ENCODE measurements around the gene SYT6. TPM values are rescaled to one million over a fixed set of nuclear protein-coding genes. Genes with fewer than 3 reads are reported as not detected.

SYT6 gene
- total RNA-seq, 2 donors from 2014 or later: not detected

- peaks cover 0 to 7% of the 10 kb centered on the region in 2 donors for H3K27me3 Mint-ChIP-seq
- H3K9me3 Mint-ChIP-seq: no peaks in the 10 kb centered on the region
- H3K4me3 Mint-ChIP-seq: no peak overlapping the region
- no peak overlapping the region for H3K27ac Mint-ChIP-seq
- H3K4me1 Mint-ChIP-seq (ENCODE audit: low read depth in 2 of 2): peaks cover 11 to 16% of the 10 kb centered on the region in 2 donors
- DNase-seq (ENCODE audit: low spot score): no peak
- no peak for ATAC-seq
- no peaks in the 10 kb centered on the region for H3K36me3 Mint-ChIP-seq
Observed at GRCh38 chr1:114043054-114043453, 110.6 kb downstream of the SYT6 start.

- ATAC-seq (peak; percentile 86 to 90), DNase-seq (ENCODE audit: low spot score) (no peak)
- Mint-ChIP-seq H3K4me1 (ENCODE audit: low read depth in 2 of 2) (peaks cover 11 to 16% of the 10 kb centered on the region in 2 donors), H3K27ac (peak overlapping the region; percentile 14 to 42), H3K36me3 (no peaks in the 10 kb centered on the region), H3K27me3 (no peaks in the 10 kb centered on the region), H3K4me3 (peak overlapping the region; percentile 8), H3K9me3 (no peaks in the 10 kb centered on the region)
Observed at GRCh38 chr1:114040273-114041015, 113.2 kb downstream of the SYT6 start.

Other genes starting within 250 kb of the SYT6 start
- 10 to 100 TPM; 40.4 to 76.0 TPM for gene AP4B1, start 249.1 kb downstream of the SYT6 start, total RNA-seq
- gene DCLRE1B, start 248.5 kb downstream of the SYT6 start, total RNA-seq: 10 to 100 TPM; 12.6 to 22.0 TPM
- gene HIPK1, start 224.5 kb downstream of the SYT6 start, total RNA-seq: 100 to 1,000 TPM in 1 of 2 donors, 10 to 100 TPM in 1; 80.6 to 110 TPM
- gene OLFML3, start 174.4 kb downstream of the SYT6 start, total RNA-seq: 1 to 10 TPM in 1 of 2 donors, under 1 TPM in 1; 0.59 to 1.2 TPM